Measurements from ENCODE around the gene FRMD5.

FRMD5 gene

GRCh38 chr15:44029003-44029402, 166.1 kb downstream of the FRMD5 start:
- no peak for TF ChIP-seq CTCF (IDR thresholded peaks at IDR 0.05)
- no peak for TF ChIP-seq ZFX (IDR thresholded peaks at IDR 0.05; ENCODE audit: borderline replicate concordance)
- no peak overlapping the region for H3K27ac ChIP-seq

GRCh38 chr15:44028349-44028748, 166.7 kb downstream of the FRMD5 start:
- H3K27ac ChIP-seq, result no peak overlapping the region
- no peak for TF ChIP-seq ZFX (IDR thresholded peaks at IDR 0.05; ENCODE audit: borderline replicate concordance)

GRCh38 chr15:44024155-44024554, 170.9 kb downstream of the FRMD5 start:
- H3K27ac ChIP-seq, result no peak overlapping the region
- TF ChIP-seq CTCF (IDR thresholded peaks at IDR 0.05), result no peak
- no peak for TF ChIP-seq ZFX (IDR thresholded peaks at IDR 0.05; ENCODE audit: borderline replicate concordance)

GRCh38 chr15:44023176-44023575, 171.9 kb downstream of the FRMD5 start:
- no peak overlapping the region for H3K27ac ChIP-seq
- TF ChIP-seq ZFX (IDR thresholded peaks at IDR 0.05; ENCODE audit: borderline replicate concordance), result no peak
- no peak for TF ChIP-seq CTCF (IDR thresholded peaks at IDR 0.05)

- TF ChIP-seq ZFX (IDR thresholded peaks at IDR 0.05; ENCODE audit: borderline replicate concordance), result no peak
- no peak for TF ChIP-seq CTCF (IDR thresholded peaks at IDR 0.05)
- H3K27ac ChIP-seq, result no peak overlapping the region
These were observed 176.9 kb downstream of the FRMD5 start for GRCh38 chr15:44018151-44018550.

GRCh38 chr15:44015545-44016305, 179.3 kb downstream of the FRMD5 start:
- no peak overlapping the region for H3K27ac ChIP-seq
- TF ChIP-seq ZFX (IDR thresholded peaks at IDR 0.05; ENCODE audit: borderline replicate concordance) (no peak), CTCF (IDR thresholded peaks at IDR 0.05) (no peak)

- TF ChIP-seq ZFX (IDR thresholded peaks at IDR 0.05; ENCODE audit: borderline replicate concordance) (no peak), CTCF (IDR thresholded peaks at IDR 0.05) (no peak)
- no peak overlapping the region for H3K27ac ChIP-seq
These were observed 183.7 kb downstream of the FRMD5 start for GRCh38 chr15:44011238-44011854.
